Erythroblast (primary cell): ENCODE measurements around the gene IP6K3.

Experiments
- DNase-seq, 2 experiments: peaks; one replicate each; lab custom pipeline; 2025; lab: John Stamatoyannopoulos, UW
- GATA1 ChIP-seq: IDR thresholded peaks from 2 replicates; pipeline ENCODE4 v1.6.1; 2011; ENCODE audit warnings: low read depth, mild to moderate bottlenecking, control low read depth, low read length, moderate library complexity
- POLR2A ChIP-seq: IDR thresholded peaks from 2 replicates; pipeline ENCODE4 v1.6.1; 2011; ENCODE audit warnings: mild to moderate bottlenecking, low read length

The IP6K3 gene

GRCh38 chr6:33732817-33733708 is 13.6 kb downstream of the IP6K3 start:
- TF ChIP-seq GATA1: no peak
- TF ChIP-seq POLR2A: no peak
- DNase-seq: no peak

- no peak for DNase-seq
- TF ChIP-seq GATA1 (no peak), POLR2A (no peak)
Measured at GRCh38 chr6:33732385-33732784, 14.3 kb downstream of the IP6K3 start.

- no peak for TF ChIP-seq GATA1
- no peak for TF ChIP-seq POLR2A
- DNase-seq: no peak
Measured at GRCh38 chr6:33731751-33732282, 14.9 kb downstream of the IP6K3 start.

- TF ChIP-seq POLR2A (no peak), GATA1 (no peak)
- no peak for DNase-seq
Measured at GRCh38 chr6:33731035-33731434, 15.7 kb downstream of the IP6K3 start.

- TF ChIP-seq GATA1 (no peak), POLR2A (no peak)
- no peak for DNase-seq
Measured at GRCh38 chr6:33730611-33731010, 16.1 kb downstream of the IP6K3 start.

- DNase-seq: no peak
Measured at GRCh38 chr6:33729059-33729458, 17.6 kb downstream of the IP6K3 start.

GRCh38 chr6:33728438-33728837 is 18.3 kb downstream of the IP6K3 start:
- no peak for DNase-seq
- TF ChIP-seq GATA1 (no peak), POLR2A (no peak)

More at GRCh38 chr6:33729059-33729458, 17.6 kb downstream of the IP6K3 start:
- TF ChIP-seq POLR2A: no peak
- no peak for TF ChIP-seq GATA1

GRCh38 chr6:33727932-33728331 is 18.8 kb downstream of the IP6K3 start:
- TF ChIP-seq GATA1 (no peak), POLR2A (no peak)
- no peak for DNase-seq

- TF ChIP-seq GATA1 (no peak), POLR2A (no peak)
- no peak for DNase-seq
Measured at GRCh38 chr6:33727126-33727525, 19.6 kb downstream of the IP6K3 start.

- no peak for TF ChIP-seq POLR2A
- no peak for TF ChIP-seq GATA1
- DNase-seq: no peak
Measured at GRCh38 chr6:33726696-33727095, 20.0 kb downstream of the IP6K3 start.

- DNase-seq: no peak
- no peak for TF ChIP-seq GATA1
- no peak for TF ChIP-seq POLR2A
Measured at GRCh38 chr6:33725891-33726673, 20.6 kb downstream of the IP6K3 start.

GRCh38 chr6:33725222-33725621 is 21.5 kb downstream of the IP6K3 start:
- DNase-seq: no peak
- TF ChIP-seq POLR2A (no peak), GATA1 (no peak)

GRCh38 chr6:33724102-33725023 is 22.3 kb downstream of the IP6K3 start:
- DNase-seq: no peak

More at GRCh38 chr6:33724102-33725023, 22.3 kb downstream of the IP6K3 start:
- TF ChIP-seq GATA1 (no peak), POLR2A (no peak)
